Activated T-cell treated with anti-CD3 and anti-CD28 coated beads for 4 hours (primary cell): Measurements from ENCODE around the gene ONECUT3.
"Not testable (repeated sequence)": the region's sequence is repeated elsewhere in the genome, so short reads cannot be mapped to it uniquely, and the experiment has no call there.

Experiments
- DNase-seq: peaks from one replicate; pipeline ENCODE4 v3.0.0-alpha.2; 2020

The ONECUT3 gene

DNA sequence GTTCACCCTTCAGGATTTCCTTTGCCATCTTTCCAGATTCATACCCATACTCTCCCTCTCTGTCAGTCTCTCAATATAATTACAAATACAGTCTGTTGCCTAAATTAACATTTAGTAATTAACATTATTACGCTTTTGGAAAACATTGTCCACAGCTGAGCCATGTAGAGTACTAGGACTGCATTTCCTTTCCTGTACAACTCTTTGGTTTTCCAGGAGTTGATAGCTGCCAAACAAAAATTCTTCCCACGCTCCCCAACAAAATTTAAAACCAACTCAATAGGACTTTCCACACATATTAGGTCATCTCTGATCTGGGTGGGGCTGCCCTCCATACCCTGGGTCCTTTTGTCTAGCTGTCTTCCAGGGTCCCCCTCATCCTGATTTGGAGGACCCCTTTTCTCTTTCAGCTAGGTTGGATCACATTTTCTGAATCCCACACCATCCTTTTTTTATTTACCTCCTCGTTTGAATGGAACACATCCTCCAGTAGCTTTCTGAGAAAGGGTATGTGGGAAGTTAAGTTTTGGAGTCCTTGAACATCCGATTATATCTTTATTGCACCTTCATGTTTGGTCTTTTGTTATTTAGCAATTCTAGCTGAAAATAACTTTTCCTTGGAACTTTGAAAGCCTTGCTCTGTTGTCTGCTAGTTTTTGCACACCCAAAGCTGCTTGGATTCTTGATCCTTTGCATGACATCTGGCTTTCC is 17.7 kb downstream of the ONECUT3 start:
- no peak for DNase-seq

DNA sequence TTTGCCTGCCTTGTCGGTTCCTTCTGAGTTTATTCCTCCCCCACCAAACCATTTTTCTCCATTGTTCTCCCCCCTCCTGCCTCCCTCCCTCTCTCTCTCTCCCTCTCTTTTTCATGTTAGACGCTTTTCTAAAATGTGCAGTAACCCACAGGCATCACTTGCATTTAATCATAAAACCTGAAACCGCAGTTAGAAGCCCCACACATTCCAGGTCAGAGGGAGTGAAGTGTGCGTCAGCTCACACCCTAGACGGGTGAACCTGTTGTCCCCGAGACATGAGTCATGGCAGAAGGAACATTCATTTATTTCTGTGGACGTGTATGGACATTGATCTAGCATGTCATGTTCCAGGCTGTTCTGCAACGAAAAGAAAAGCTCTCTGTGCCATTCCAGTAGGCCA is 19.9 kb downstream of the ONECUT3 start:
- DNase-seq = no peak

DNA sequence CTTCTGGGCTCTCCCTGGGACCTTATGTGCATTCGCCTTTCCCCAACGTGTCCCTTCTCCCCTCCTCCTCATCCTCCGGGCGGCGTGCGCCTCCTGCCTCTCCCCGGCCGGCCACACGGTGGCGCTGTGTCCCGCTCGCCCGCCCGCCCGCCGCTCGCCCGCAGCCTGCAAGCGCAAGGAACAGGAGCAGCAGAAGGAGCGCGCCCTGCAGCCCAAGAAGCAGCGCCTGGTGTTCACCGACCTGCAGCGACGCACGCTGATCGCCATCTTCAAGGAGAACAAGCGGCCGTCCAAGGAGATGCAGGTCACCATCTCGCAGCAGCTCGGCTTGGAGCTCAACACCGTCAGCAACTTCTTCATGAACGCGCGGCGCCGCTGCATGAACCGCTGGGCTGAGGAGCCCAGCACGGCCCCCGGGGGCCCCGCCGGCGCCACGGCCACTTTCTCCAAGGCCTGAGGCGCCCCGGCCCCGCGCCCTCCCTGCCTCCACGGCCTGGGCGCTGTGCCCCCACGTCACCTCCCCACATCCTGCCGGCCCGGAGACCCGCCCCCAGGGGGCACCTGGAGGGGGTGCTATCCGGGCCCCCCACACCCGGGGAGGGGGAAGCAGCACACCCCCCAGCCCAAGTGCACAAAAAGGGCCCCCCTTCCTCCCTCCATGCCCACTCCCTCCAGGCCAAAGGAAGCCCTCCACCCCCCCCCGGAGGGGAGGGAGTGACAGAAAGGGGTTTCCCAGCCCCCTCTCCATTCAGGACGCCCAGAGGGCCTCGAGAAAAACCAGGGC is 21.9 kb downstream of the ONECUT3 start:
- DNase-seq = no peak

DNA sequence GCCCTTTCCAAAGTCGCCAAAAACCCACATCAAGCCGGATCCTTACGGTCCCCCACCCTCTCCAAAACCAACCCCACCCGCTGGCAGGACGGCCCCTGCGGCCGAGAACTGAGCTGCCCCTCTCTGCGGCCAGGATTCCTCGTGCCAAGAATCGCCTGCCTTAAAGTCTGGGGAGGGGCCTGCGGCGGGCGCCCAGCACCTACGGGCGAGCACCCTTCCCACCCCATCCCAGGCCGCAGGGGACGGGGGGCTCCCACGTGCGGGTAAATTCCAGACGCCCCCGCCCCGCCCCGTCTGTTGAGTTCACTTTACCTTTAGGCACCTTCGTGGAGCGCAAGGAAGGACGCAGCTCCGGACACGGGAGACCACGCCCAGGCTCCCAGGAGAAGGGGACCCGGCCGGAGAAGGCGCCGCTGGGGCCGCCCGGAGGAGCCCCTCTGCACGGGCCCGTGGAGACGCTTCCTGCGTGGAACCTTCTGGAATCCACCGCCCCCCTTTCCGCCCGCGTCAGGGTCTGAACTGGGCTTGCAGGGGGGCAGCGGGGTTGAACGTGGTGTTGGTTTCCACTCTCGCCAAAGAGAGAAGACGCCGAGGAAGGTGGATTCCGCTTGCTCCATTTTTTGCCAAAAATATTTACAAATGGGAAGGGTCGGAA is 22.8 kb downstream of the ONECUT3 start:
- no peak for DNase-seq

DNA sequence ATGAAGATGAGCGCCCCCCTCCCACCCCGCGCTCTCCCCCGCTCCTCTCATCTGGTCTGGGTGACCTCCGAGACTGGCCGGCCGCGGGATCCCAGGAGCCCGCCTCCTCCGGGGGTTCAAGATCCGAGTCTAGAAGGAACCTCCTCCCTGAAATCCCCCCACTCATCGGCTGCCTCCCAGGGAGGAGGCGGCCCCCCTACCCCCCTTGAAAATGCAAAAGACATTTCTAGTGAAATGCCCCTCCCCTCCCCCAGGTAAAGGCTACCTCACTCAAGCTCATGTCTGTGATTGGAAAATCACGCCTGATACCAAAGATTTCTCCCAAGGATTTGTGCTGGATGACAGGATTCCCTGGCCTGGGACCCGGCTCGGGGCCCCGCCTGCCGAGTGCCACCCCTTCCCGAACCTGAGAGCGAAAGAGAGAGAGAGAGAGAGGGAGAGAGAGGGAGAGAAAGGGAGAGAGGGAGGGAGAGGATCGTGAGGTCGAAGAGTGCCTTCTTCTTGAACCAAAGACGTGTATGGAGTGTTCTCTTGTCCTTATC is 23.4 kb downstream of the ONECUT3 start:
- DNase-seq = no peak

DNA sequence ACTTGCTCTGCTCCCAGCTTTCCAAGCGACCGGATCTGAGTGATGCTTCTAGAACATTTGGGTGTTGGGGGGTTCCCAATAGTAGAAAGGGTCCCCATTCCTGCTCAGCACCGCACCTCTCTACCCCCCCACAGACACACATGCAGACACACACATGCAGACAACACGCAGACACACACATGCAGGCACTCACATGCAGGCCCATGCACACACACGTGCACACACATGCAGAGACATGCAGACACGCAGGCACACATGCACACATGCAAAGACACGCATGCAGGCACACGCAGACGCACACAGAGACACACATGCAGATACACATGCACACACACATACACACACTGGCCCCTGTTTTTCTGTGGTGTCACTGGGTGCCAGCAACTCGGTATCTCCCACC is 23.8 kb downstream of the ONECUT3 start:
- no peak for DNase-seq

DNA sequence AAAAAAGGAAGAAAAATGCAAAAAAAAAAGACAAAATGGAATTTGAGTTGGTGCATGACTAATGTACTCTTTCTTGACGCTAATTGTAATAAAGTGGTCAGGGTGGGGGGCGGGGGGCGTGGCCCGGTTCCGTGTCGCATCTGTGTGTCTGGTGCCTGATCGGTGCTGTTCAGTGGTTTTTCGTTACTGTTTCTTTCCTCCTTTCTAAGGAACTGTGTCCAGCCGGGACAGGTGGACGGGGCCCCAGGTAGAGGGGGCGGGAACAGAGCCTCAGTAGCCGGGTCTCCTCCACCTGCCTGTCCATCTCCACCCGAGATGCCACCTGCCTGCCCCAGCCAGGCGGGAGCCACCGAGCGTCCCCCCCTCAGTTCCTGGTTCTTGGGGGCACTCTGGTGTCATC is 26.3 kb downstream of the ONECUT3 start:
- DNase-seq = no peak

DNA sequence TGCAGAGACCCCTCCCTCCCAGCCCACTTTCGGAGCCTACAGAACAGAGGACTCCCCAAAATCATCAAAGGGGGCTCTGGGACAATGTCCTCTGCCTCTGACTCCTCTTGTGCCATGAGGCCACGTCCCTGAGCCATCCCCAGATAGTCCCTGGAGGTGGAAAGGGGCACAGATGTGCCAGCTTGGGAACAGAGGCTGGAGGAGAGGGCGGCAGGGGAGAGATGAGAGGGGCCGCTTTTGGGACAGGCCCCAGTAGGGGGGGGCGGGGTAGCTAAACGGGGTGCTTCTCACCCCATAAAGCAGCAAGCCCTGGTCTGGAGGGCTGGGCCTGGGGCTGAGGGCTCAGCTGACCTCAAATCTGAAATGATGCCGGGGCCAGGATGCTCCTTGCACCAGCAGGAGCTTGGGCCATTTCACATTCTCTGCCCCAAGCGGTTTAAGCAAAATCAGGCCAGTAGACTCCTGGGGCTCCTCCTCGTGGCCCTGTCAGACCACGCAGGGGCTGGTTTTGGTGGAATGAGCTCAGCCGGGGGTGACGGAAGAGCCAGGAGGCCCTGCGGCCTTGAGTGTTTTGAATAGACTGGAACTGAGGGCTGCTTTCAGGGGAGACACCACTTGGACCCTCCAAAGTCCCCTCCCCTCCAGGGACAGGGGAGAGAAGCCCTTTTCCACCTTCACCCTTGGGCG is 27.1 kb downstream of the ONECUT3 start:
- no peak for DNase-seq

DNA sequence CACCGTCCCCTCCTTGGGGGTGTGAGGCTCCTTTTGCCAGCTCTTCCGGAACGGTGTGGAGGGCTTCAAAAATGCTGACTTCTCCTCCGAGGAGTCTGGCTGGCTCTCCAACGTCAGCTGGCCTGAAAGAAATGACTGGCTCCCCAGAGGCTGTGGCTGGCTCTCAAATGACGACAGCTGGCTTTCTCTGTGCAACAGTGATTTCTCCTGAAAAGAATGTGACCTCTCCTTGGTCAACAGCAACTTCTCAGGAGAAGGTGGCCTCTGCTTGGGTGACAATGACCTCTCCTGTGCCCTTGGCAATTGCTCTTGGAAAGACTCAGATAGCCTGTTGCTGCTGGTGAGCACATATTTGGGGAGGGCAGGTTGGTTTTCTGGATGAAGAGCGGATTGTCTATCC is 29.2 kb downstream of the ONECUT3 start:
- DNase-seq = no peak

DNA sequence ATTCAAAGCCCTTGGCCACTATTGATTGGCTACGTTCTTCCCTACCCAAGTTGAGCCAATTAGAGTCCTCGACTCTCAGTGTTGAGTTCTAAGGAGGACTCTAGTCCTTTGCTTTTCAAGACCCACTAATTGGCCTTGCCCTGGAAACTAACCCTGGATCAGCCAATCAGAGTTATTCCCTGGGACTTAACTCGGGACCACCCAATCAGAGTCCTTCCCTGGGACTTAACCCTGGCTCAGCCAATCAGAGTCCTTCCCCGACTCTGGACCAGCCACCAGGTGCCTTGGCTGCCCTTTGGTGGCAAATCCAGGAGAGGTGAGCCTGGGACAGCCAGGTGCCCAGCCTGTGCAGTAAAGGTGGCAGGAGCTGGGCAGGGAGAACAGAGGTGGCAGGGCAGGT is 30.0 kb downstream of the ONECUT3 start:
- DNase-seq = no peak

DNA sequence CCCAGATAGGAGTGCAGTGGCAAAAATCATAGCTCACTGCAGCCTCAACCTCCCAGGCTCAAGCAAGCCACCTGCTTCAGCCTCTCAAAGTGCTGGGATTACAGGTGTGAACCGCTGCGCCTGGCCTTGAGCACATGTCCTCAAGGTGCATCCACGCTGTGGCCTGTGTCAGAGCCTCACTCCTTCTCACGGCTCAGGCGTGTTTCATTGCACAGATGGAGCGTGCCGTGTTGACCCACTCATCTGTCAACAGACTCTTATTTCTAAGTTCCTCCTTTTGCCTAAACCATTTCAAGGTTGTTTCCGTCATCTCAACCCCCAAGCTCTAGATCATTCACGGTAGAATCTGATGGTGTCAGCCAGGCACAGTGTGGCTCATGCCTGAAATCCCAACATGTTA is 30.6 kb downstream of the ONECUT3 start:
- no peak for DNase-seq

DNA sequence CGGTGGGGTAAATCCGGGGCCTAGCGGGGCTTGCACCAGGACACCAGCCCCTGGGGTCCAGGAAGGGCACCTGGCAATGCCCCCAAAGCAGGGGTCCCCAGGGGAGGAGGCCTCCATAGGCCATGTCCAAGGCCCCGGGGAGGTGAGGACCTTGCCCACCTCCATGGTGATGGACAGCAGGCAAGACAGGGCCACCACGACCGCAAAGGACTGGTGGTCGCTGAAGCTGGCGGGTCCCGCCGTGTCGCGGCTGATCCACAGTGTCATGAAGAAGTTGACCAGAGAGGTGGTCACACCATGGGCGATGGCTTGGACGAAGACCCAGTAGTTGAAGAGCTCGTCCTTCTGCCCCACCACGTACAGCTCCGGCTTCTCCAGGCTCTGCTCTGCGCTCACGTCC is 32.0 kb downstream of the ONECUT3 start:
- no peak for DNase-seq

DNA sequence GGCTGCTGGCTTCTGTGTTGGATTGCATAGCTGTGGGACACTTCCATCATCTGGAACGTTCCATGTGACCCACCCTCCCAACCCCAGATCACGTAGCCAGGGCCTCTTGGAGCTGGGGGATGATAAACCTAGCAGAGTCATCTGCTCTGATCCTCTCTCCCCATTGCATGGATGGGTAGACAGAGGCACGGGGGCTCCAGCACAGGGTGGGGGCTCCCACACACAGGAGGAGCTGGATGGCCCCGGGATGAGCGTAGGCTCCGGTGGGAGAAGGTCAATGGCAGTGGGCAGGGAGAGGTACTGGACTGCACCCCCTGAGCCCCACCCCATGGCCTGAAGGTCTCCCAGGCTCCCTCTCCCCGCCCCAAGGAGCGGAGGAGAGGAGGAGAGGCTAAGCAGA is 33.4 kb downstream of the ONECUT3 start:
- DNase-seq = no peak

DNA sequence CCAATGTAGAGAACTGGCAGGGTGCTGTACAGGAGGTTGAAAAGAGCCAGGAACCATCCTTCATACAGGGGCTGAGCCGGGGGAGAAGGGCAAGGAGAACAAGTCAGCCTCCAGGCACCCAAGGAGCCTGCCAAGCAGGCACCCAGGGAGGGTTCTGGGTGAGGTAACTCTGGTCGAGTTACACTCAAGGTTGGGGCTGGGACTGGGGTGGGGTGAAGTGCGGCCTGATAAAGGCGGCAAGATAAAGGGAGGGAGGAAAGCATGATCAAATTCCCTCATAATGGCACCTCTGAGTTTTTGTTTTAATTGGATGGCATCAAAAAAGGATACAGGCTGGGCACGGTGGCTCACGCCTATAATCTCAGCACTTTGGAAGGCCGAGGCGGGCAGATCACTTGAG is 33.8 kb downstream of the ONECUT3 start:
- DNase-seq = no peak

DNA sequence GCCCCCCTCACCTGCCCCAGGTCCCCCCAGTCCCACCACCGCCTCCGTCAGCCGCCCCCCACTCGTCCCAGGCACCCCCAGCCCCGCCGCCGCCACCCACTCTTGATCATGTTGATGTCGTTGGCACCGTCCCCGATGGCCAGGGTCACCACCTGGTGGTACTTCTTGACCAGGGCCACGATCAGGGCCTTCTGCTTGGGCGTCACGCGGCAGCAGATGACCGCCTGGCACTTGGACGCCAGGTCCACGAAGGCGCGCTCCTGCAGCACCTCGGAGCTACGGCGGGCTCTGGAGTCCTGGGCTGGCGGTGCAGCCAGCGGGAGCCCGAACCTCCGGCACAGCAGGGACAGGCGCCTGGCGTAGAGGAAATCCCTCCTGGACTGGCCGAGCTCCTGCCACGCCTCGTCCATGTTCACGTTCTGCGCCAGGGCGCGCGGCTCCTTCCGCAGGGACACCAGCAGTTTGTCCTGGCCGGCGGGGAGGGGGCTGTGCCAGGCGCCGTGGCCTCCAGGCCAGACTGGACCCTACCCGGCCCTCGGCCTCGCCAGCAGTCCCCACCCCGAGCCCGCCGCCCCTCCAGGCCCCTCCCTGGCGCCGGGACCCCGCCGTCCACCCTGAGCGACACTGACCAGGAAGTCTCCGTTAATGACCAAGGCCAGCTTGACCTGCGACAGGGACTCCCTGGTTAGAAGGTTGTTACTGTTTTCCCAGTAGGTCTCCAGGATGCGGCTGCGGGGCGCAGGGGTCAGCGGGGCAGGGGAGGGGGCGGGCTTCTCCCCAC is 36.1 kb downstream of the ONECUT3 start:
- no peak for DNase-seq

DNA sequence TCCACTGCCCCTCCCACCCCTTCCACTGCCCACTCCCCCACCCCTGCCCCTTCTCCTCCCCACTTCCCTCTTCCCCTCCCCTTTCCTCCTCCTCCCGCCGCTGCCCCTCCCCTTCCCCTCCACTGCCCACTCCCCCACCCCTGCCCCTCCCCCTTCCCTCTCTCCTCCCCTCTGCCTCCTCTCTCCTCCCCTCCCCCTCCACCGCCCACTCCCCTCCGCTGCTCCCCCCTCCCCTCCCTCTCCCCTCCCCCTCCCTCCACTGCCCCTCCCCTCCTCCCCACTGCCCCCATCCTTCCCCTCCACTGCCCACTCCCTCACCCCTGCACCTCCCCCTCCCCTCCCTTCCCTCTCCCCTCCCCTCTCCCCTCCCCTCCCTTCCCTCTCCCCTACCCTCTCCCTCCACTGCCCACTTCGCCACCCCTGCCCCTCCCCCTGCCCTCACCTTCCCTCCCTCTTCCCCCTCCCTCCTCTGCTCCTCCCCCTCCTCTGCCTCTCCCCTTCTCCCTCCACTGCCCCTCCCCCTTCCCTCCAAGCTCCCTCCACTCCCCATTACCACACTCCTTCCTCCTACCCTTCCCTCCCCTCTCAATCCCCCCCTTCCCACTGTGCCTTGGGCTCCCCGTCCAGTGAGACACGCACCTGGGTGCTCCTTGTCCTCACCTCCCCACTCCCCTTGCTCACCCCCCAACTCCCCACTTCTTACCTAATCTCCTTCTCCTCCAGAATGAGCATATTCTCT is 36.9 kb downstream of the ONECUT3 start:
- no peak for DNase-seq

DNA sequence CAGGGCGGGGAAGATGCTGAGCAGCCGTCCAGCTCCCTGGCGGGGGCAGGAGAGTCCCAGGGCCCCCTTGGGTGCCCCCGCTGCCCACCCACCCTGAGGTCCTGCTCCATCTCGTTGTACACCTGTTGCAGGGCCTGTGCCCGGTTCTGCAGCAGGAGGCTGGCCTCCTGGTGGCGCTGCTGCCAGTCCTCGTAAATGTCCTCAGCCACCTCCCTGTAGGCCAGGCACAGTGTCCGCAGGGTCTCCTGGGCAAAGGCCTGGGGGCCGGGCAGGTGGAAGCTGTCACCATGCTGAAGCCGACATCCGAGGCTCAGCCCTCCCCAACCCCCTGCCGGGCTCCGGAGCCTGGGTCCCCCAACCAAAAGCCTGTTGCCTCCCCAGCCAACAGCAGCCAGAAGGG is 38.6 kb downstream of the ONECUT3 start:
- no peak for DNase-seq

DNA sequence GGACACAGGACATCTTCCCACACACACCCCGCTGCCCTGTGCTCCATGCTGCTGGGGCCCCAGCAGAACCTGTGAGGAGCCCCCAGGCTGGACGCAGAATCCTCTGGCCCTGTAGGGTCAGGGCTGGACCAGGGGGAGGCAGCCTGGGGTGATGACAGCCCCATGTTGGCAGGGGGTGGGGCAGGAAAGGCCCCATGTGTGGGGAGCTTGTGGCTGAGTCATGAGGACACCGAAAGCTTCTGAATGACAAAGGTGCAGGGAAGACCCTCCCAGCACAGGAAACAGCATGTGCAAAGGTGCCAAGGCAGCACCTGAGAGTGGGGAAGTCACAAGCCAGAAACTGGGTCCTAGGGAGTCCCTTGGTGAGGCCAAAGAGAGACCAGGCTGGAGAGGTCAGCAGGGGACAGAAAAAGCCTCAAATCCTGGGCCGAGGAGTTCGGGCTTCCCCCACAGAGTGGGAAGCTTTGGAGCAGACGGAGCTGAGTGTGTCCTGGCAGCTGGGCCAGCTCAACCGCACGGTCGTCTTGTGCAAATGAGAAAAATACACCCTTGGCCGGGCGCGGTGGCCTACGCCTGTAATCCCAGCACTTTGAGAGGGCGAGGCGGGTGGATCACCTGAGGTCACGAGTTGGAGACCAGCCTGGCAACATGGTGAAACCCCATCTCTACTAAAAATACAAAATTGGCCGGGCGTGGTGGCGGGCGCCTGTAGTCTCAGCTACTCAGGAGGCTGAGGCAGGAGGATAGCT is 41.3 kb downstream of the ONECUT3 start:
- no peak for DNase-seq

DNA sequence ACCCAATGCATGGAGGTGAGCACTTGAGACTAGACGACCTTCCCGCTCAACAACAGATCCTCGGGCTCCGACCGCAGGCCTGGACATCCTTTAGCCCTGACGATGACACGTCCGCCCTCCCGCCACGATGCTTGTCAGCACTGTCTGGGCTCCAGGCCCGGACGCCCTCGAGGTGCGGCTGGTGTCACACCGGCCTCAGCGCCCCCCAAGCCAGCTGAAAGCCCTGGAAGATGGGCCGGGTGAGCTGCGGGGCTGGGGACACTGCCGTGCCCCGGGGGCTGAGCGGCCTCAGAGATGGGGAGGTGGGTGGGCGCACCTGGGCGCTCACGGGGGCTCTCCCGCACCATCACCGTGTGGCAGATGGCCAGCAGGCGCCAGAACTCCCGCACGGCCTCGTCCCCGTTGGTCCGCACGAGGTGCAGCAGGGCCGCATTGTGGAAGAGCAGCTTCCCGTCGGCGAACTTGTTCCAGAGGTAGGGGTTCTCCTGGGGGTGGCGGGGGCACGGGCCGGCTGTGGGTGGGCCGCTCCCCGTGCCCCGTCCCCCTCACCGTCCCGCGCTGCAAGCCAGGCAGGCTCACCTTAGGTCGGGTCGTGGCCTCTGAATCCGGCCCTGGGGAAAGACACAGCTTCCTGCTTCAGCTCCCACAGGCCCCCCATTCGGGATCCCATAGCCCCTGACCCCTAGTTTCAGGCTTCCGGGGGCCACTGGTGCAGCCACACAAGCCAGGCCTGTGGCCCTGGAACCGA is 43.3 kb downstream of the ONECUT3 start:
- no peak for DNase-seq

DNA sequence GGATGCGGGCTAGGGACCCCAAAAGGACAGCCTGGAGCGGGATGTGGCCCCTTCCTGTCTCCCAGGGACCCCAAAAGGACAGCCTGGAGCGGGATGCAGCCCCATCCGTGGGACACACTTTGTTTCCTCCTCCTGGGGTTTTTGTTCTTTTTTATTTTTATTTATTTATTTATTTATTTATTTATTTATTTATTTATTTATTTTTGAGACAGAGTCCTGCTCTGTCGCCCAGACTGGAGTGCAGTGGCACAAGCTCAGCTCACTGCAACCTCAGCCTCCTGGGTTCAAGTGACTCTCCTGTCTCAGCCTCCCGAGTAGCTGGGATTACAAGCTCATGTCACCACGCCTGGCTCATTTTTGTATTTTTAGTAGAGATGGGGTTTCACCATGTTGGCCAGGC is 44.0 kb downstream of the ONECUT3 start:
- DNase-seq = not testable (repeated sequence)
